22Rv1 (cell line): ENCODE data around the gene RALGPS2.

ENCODE experiments used
- ZFX ChIP-seq: fragments of 450-650 bp; IDR thresholded peaks from 2 replicates; pipeline ENCODE4 v1.6.1; 2017; ENCODE audit warnings: antibody characterized with exemption, borderline replicate concordance
- TF ChIP-seq, protein P1 (sequence below): fragments of 450-650 bp; IDR thresholded peaks from 2 replicates; pipeline ENCODE4 v1.5.1; 2017; ENCODE audit warnings: mild to moderate bottlenecking

DNA sequence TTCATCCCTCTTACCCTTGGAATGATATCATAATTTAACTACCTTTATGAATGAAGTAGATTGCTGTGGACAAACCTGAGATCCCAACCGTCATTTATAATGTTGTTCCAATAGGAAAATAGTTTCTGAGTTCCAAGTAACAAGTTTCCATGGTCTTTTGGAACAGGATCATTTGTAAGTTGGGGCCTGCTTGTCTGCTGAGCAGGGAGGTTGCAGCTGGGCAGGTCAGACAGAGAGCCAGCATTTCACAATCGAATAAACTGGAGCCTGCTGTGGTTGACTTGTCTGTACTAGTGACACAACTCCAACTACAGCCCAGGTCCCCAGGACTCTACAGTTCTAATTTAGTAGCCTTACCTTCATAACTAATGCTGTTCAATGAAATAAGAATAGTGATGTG, 18.6 kb upstream of the RALGPS2 start:
- TF ChIP-seq, protein P1, sequence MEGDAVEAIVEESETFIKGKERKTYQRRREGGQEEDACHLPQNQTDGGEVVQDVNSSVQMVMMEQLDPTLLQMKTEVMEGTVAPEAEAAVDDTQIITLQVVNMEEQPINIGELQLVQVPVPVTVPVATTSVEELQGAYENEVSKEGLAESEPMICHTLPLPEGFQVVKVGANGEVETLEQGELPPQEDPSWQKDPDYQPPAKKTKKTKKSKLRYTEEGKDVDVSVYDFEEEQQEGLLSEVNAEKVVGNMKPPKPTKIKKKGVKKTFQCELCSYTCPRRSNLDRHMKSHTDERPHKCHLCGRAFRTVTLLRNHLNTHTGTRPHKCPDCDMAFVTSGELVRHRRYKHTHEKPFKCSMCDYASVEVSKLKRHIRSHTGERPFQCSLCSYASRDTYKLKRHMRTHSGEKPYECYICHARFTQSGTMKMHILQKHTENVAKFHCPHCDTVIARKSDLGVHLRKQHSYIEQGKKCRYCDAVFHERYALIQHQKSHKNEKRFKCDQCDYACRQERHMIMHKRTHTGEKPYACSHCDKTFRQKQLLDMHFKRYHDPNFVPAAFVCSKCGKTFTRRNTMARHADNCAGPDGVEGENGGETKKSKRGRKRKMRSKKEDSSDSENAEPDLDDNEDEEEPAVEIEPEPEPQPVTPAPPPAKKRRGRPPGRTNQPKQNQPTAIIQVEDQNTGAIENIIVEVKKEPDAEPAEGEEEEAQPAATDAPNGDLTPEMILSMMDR, result no peak
- TF ChIP-seq ZFX, result no peak
